HL-60 (cell line): Measurements from ENCODE around the gene SCYGR1.

Source experiments
- DNase-seq, 2 experiments: peaks; one replicate each; pipeline ENCODE4 v3.0.0-alpha.2; 2010 to 2020; ENCODE audit warnings: low read depth in 1 of 2, low spot score in 1 of 2
- H3K27ac ChIP-seq: fragments of 250-450 bp; sonication (Bioruptor Pico); replicated peaks from 2 replicates; pipeline ENCODE4 v1.5.1; 2020; ENCODE audit warnings: mild to moderate bottlenecking, moderate library complexity
- H3K27me3 ChIP-seq: fragments of 250-450 bp; sonication (Bioruptor Pico); 2 replicates; pipeline ENCODE4 v1.5.1; 2021; ENCODE audit warnings: mild to moderate bottlenecking, moderate library complexity; ENCODE audit not compliant: insufficient read depth, poor library complexity, severe bottlenecking
- H3K4me3 ChIP-seq: replicated peaks from 2 replicates; pipeline ENCODE4 v1.5.1; 2011; ENCODE audit warnings: mild to moderate bottlenecking, control low read depth, low read length; ENCODE audit not compliant: insufficient read depth
- CTCF ChIP-seq: IDR thresholded peaks from one replicate; pipeline ENCODE4 v1.5.1; 2011; ENCODE audit warnings: low read length, control low read depth, inconsistent platforms; ENCODE audit not compliant: insufficient read depth
- GABPA ChIP-seq: IDR thresholded peaks from 2 replicates; pipeline ENCODE4 v1.6.1; 2012; ENCODE audit warnings: low read depth
- POLR2AphosphoS5 ChIP-seq: IDR thresholded peaks from 2 replicates; pipeline ENCODE4 v1.6.1; 2012; ENCODE audit warnings: low read depth
- REST ChIP-seq: IDR thresholded peaks from 2 replicates; pipeline ENCODE4 v1.6.1; 2012; ENCODE audit warnings: low read depth; ENCODE audit not compliant: insufficient replicate concordance
- SPI1 ChIP-seq: IDR thresholded peaks from 2 replicates; pipeline ENCODE4 v1.6.1; 2012; ENCODE audit warnings: low read depth, mild to moderate bottlenecking, borderline replicate concordance

SCYGR1 gene

GRCh38 chr2:227428731-227429285 is 41.1 kb upstream of the SCYGR1 start:
- no peaks in the 10 kb centered on the region for H3K27me3 ChIP-seq
- no peak overlapping the region for H3K4me3 ChIP-seq
- TF ChIP-seq REST (no peak), POLR2AphosphoS5 (no peak)
- no peak overlapping the region for H3K27ac ChIP-seq
- no peak for DNase-seq

- no peak overlapping the region for H3K27ac ChIP-seq
- no peak for DNase-seq
- TF ChIP-seq REST (no peak), POLR2AphosphoS5 (no peak), CTCF (no peak), SPI1 (no peak), GABPA (no peak)
- H3K4me3 ChIP-seq: no peak overlapping the region
- no peaks in the 10 kb centered on the region for H3K27me3 ChIP-seq
Observed at GRCh38 chr2:227423656-227424499, 36.1 kb upstream of the SCYGR1 start.

- TF ChIP-seq POLR2AphosphoS5 (no peak), SPI1 (no peak), CTCF (no peak), REST (no peak), GABPA (no peak)
- Histone ChIP-seq H3K27ac (no peak overlapping the region), H3K27me3 (no peaks in the 10 kb centered on the region), H3K4me3 (no peak overlapping the region)
- DNase-seq: no peak
Observed at GRCh38 chr2:227420087-227421052, 32.6 kb upstream of the SCYGR1 start.
